ENCODE data around the gene PDE5A. TPM values are rescaled to one million over a fixed set of nuclear protein-coding genes. Genes with fewer than 3 reads are reported as not detected.
"Not testable (repeated sequence)": the region's sequence is repeated elsewhere in the genome, so short reads cannot be mapped to it uniquely, and the experiment has no call there.

Gene PDE5A
- total and polyA plus RNA-seq, 2 donors (not counting 1 experiment from before 2014, with no cell fraction given), result 0.49 to 1.4 TPM

- H3K4me1 ChIP-seq (ENCODE audit: control insufficient read depth in 2 of 2, insufficient read depth in 2 of 2, low read length in 2 of 2), result no peaks in the 10 kb centered on the region
- no CpG with 5 or more reads among the region's 1 CpG for WGBS (ENCODE audit: insufficient coverage)
- H3K9me3 Mint-ChIP-seq (ENCODE audit: insufficient read depth), result no peaks in the 10 kb centered on the region
- no peak overlapping the region for H3K4me3 ChIP-seq (ENCODE audit: control extremely low read depth in 1 of 5, extremely low read depth in 1 of 5, insufficient read depth in 1 of 5, low read depth in 2 of 5, low read length in 4 of 5)
- H3K9ac ChIP-seq (ENCODE audit: low read length), result no peak overlapping the region
- H3K9me3 ChIP-seq (ENCODE audit: control extremely low read depth in 1 of 3, control insufficient read depth in 2 of 3, insufficient read depth in 1 of 3, low read length in 2 of 3), result no peaks in the 10 kb centered on the region
- ATAC-seq (ENCODE audit: low read depth), result no peak
- no peaks in the 10 kb centered on the region for H4K20me1 ChIP-seq (ENCODE audit: control insufficient read depth, insufficient read depth, low read length, poor library complexity, severe bottlenecking)
- ChIA-PET CTCF (no interaction called here), POLR2A (no interaction called here)
- H3K4me2 ChIP-seq (replicated peaks; ENCODE audit: low read depth, low read length, poor library complexity, severe bottlenecking), result no peak overlapping the region
- no peak overlapping the region for H2AFZ ChIP-seq (ENCODE audit: insufficient read depth, low read depth, low read length, poor library complexity, severe bottlenecking)
- peaks cover 0 to 3% (median 0%) of the 10 kb centered on the region in 4 experiments for H3K27me3 ChIP-seq (replicated peaks in 1 of 4; ENCODE audit: control extremely low read depth in 1 of 4, control insufficient read depth in 3 of 4, insufficient read depth in 4 of 4, low read length in 3 of 4)
- H3K27ac ChIP-seq (ENCODE audit: low read length in 2 of 2), result no peak overlapping the region
- no peaks in the 10 kb centered on the region for H3K36me3 ChIP-seq (replicated peaks in 1 of 2; ENCODE audit: control extremely low read depth in 1 of 2, control insufficient read depth in 1 of 2, extremely low read depth in 1 of 2, insufficient read depth in 2 of 2, low read length in 1 of 2)
- H3K79me2 ChIP-seq (ENCODE audit: control insufficient read depth, insufficient read depth, low read length), result no peaks in the 10 kb centered on the region
- no peak overlapping the region for H3K27ac Mint-ChIP-seq
- no peaks in the 10 kb centered on the region for H3K4me1 Mint-ChIP-seq
- DNase-seq, result no peak
- TF ChIP-seq CTCF (IDR thresholded peaks at IDR 0.05), result no peak
- TF ChIP-seq EZH2 (IDR thresholded peaks at IDR 0.05; ENCODE audit: borderline replicate concordance, insufficient read depth, low read depth, low read length, poor library complexity, severe bottlenecking), result no peak
- intact Hi-C loops (cut with micrococcal nuclease), result no loop called here
- H3K4me3 Mint-ChIP-seq, result no peak overlapping the region
- H3K27me3 Mint-ChIP-seq, result peaks cover 12% of the 10 kb centered on the region
Observed at GRCh38 chr4:119663160-119663788, 34.7 kb upstream of the PDE5A start.

- H3K27me3 ChIP-seq (replicated peaks in 1 of 4; ENCODE audit: control extremely low read depth in 1 of 4, control insufficient read depth in 3 of 4, insufficient read depth in 4 of 4, low read length in 3 of 4); CTCF ChIA-PET; H2AFZ ChIP-seq (ENCODE audit: insufficient read depth, low read depth, low read length, poor library complexity, severe bottlenecking): not testable (repeated sequence)
Observed at GRCh38 chr4:119662612-119663011, 34.0 kb upstream of the PDE5A start.

More at GRCh38 chr4:119662612-119663011, 34.0 kb upstream of the PDE5A start:
- H3K9me3 Mint-ChIP-seq (ENCODE audit: insufficient read depth); H4K20me1 ChIP-seq (ENCODE audit: control insufficient read depth, insufficient read depth, low read length, poor library complexity, severe bottlenecking); H3K36me3 ChIP-seq (replicated peaks in 1 of 2; ENCODE audit: control extremely low read depth in 1 of 2, control insufficient read depth in 1 of 2, extremely low read depth in 1 of 2, insufficient read depth in 2 of 2, low read length in 1 of 2); H3K79me2 ChIP-seq (ENCODE audit: control insufficient read depth, insufficient read depth, low read length); ATAC-seq (ENCODE audit: low read depth); H3K4me1 Mint-ChIP-seq; POLR2A ChIA-PET; H3K27ac ChIP-seq (ENCODE audit: low read length in 2 of 2); H3K9ac ChIP-seq (ENCODE audit: low read length); DNase-seq; H3K4me2 ChIP-seq (replicated peaks; ENCODE audit: low read depth, low read length, poor library complexity, severe bottlenecking); H3K4me1 ChIP-seq (ENCODE audit: control insufficient read depth in 2 of 2, insufficient read depth in 2 of 2, low read length in 2 of 2); intact Hi-C loops (cut with micrococcal nuclease); H3K4me3 Mint-ChIP-seq; H3K27ac Mint-ChIP-seq; H3K9me3 ChIP-seq (ENCODE audit: control extremely low read depth in 1 of 3, control insufficient read depth in 2 of 3, insufficient read depth in 1 of 3, low read length in 2 of 3); H3K4me3 ChIP-seq (ENCODE audit: control extremely low read depth in 1 of 5, extremely low read depth in 1 of 5, insufficient read depth in 1 of 5, low read depth in 2 of 5, low read length in 4 of 5): not testable (repeated sequence)
- peaks cover 12% of the 10 kb centered on the region for H3K27me3 Mint-ChIP-seq
- 90% methylated on average over 2 of the region's 2 CpGs for WGBS (ENCODE audit: insufficient coverage)
